HG02970 (cell line): ENCODE measurements around the gene FEM1B.

Experiments
- ATAC-seq: cut with Tn5 transposase; IDR thresholded peaks from one replicate; pipeline ENCODE4 v1.9.1; 2021; ENCODE audit warnings: mild to moderate bottlenecking, moderate library complexity, moderate number of reproducible peaks; ENCODE audit not compliant: unreplicated experiment, low FRiP score

FEM1B gene

DNA sequence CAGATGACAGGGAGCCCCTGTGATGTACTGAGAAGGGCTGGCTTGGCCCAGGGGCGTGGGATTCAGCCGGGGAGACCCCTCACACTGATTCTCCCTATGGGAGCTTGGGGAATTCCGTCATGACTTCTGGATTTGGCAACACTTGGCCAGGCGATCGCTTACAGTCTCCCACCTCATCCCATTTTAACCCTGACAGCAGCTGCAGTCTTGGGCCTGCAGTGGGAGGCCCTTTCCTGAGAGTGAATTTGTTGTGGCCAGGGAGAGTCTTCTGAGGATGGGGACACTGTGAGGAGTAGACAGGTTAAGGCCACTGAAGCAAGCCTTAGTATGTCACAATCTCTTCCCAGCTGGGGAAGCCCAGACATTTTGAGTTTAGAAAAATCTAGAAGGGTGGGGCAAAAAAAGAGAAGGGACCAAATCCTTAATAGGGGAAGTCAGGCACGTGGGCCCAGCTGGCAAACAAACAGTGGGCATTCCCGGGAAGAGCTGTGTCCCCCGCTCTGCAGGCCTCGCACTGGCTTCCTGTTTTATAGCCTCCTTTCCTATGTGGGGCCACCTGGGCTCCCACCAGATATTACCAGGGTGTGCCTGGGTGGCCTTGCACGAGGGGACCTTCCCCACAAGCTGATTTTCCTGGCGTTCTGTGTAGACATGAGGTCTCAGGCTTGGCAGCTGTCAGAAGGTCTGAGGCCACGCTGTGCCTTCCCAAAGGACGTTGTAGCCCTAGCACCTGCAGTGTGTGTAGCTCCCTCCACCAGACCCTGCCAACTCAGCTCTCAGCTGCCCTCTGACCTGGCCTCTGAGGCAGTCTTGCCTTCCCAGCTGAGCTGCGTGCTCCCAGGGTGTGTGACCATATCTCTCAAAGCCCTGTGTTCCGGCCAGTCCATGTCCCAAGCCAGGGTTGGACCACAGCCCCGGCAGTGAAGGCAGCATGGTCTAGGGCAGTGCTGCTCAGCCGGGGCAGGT, 64.5 kb downstream of the FEM1B start:
- no peak for ATAC-seq

- ATAC-seq, result no peak
Measured at GRCh38 chr15:68343579-68344225, 66.2 kb downstream of the FEM1B start.

- no peak for ATAC-seq
Measured at GRCh38 chr15:68344600-68344999, 67.1 kb downstream of the FEM1B start.
